HepG2 (cell line): ENCODE measurements around the gene NAGS. TPM values are rescaled to one million over a fixed set of nuclear protein-coding genes. Genes with fewer than 3 reads are reported as not detected.

ENCODE experiments used
- ATAC-seq: fragments of 200-7000 bp; cut with Tn5 transposase; 3 replicates; pipeline ENCODE4 v1.9.1; 2020; ENCODE audit warnings: mild to moderate bottlenecking, moderate library complexity
- BruUV-seq: library from RNA; stranded (reverse); fragments of 400-500 nt; replicated peaks from 2 replicates; lab custom pipeline; 2021; lab: Mats Ljungman, UMichigan
- CTCF ChIA-PET: fragments of 300-600 bp; formaldehyde crosslinking; extraction: SDS; loops from one replicate; lab custom pipeline; 2021; ENCODE audit warnings: low total read pairs, inconsistent platforms, low intra/inter-chr PET ratio; lab: Yijun Ruan, JAX
- POLR2A ChIA-PET: fragments of 350-600 bp; sonication (Branson Sonifier 250); formaldehyde crosslinking; loops from one replicate; lab custom pipeline; 2020; ENCODE audit warnings: antibody characterized with exemption, inconsistent platforms; lab: Yijun Ruan, JAX
- DNase-seq: peaks from one replicate; pipeline ENCODE4 v3.0.0-alpha.2; 2015; ENCODE audit warnings: low spot score
- FAIRE-seq: peaks from 3 replicates; lab custom pipeline; 2011; peaks lifted over from hg19 to GRCh38; lab: Jason Lieb, UNC
- H2AFZ ChIP-seq: one replicate; pipeline ENCODE4 v1.6.1; 2011; ENCODE audit warnings: low read length, inconsistent platforms
- H3K27ac ChIP-seq: fragments of 300-600 bp; 3 replicates; pipeline ENCODE4 v1.8.0; 2011; ENCODE audit warnings: mixed run types, mild to moderate bottlenecking, mixed read lengths, low read length, inconsistent platforms; ENCODE audit not compliant: insufficient read depth; ENCODE audit errors: extremely low read length
- H3K27me3 ChIP-seq, 2 experiments: fragments of 200-600 bp in 1 of 2; 2 replicates in 1 of 2; 3 replicates in 1 of 2; pipeline versions ENCODE4 v1.6.0 to v1.8.0; 2011; ENCODE audit warnings: low read length in 2 of 2, mild to moderate bottlenecking in 2 of 2, moderate library complexity in 2 of 2, inconsistent platforms in 1 of 2; ENCODE audit not compliant: insufficient read depth in 2 of 2, control insufficient read depth in 1 of 2
- H3K36me3 ChIP-seq, 2 experiments: fragments of 200-600 bp in 1 of 2; replicated peaks in 1 of 2; 2 replicates in 1 of 2; 3 replicates in 1 of 2; pipeline versions ENCODE4 v1.5.1 to v1.8.0; 2011; ENCODE audit warnings: low read length in 2 of 2, inconsistent platforms in 1 of 2; ENCODE audit not compliant: insufficient read depth in 2 of 2, control insufficient read depth in 1 of 2
- H3K4me1 ChIP-seq: 2 replicates; pipeline ENCODE4 v1.5.1; 2012; ENCODE audit warnings: low read length, inconsistent platforms; ENCODE audit not compliant: insufficient read depth
- H3K4me2 ChIP-seq: 2 replicates; pipeline ENCODE4 v1.6.0; 2011; ENCODE audit warnings: low read depth, low read length, inconsistent platforms
- H3K4me3 ChIP-seq, 3 experiments: fragments of 200-600 bp in 1 of 3; sonication (generic), shearing (Covaris generic) in 1 of 3; replicated peaks in 1 of 3; 2 replicates each; pipeline ENCODE4 v1.5.1; 2011 to 2016; ENCODE audit warnings: low read length in 3 of 3, inconsistent platforms in 2 of 3, low read depth in 2 of 3, mild to moderate bottlenecking in 2 of 3, control low read depth in 1 of 3, mixed read lengths in 1 of 3; ENCODE audit not compliant: insufficient read depth in 1 of 3
- H3K79me2 ChIP-seq: one replicate; pipeline ENCODE4 v1.6.1; 2011; ENCODE audit warnings: low read length, inconsistent platforms; ENCODE audit not compliant: insufficient read depth
- H3K9ac ChIP-seq: 2 replicates; pipeline ENCODE4 v1.6.0; 2011; ENCODE audit warnings: mild to moderate bottlenecking, low read depth, low read length, inconsistent platforms; ENCODE audit not compliant: insufficient read depth
- H3K9me3 ChIP-seq: 2 replicates; pipeline ENCODE4 v1.5.1; 2012; ENCODE audit warnings: mild to moderate bottlenecking, low read length
- H4K20me1 ChIP-seq: 2 replicates; pipeline ENCODE4 v1.6.0; 2011; ENCODE audit warnings: inconsistent platforms, mild to moderate bottlenecking, low read length, moderate library complexity; ENCODE audit not compliant: insufficient read depth
- AGO1 ChIP-seq: fragments of 200-400 bp; formaldehyde crosslinking; IDR thresholded peaks from 2 replicates; pipeline ENCODE4 v1.6.1; 2017; ENCODE audit warnings: mild to moderate bottlenecking, low read depth, low read length, moderate library complexity; ENCODE audit not compliant: poor library complexity, severe bottlenecking
- NCOR1 ChIP-seq: fragments of 200-600 bp; sonication (generic); IDR thresholded peaks from 2 replicates; pipeline ENCODE4 v1.7.0; 2017; ENCODE audit warnings: antibody characterized with exemption, low read length, borderline replicate concordance
- NFIC ChIP-seq: IDR thresholded peaks from 2 replicates; pipeline ENCODE4 v1.6.1; 2012; ENCODE audit warnings: mild to moderate bottlenecking, low read length, inconsistent platforms
- TCF7L2 ChIP-seq: IDR thresholded peaks from 2 replicates; pipeline ENCODE4 v1.6.1; 2011; ENCODE audit warnings: mild to moderate bottlenecking, low read depth, low read length, moderate library complexity
- TEAD3 ChIP-seq: optimal IDR thresholded peaks from 2 replicates; pipeline ENCODE3; 2016; ENCODE audit warnings: borderline replicate concordance
- ZBTB1 ChIP-seq: sonication (generic); formaldehyde crosslinking; IDR thresholded peaks from 2 replicates; pipeline ENCODE4 v1.4.0; 2020; ENCODE audit warnings: missing genetic modification reagents, borderline replicate concordance
- ZBTB20 ChIP-seq: sonication (generic); formaldehyde crosslinking; IDR thresholded peaks from 2 replicates; pipeline ENCODE4 v1.8.1; 2023; ENCODE audit warnings: missing genetic modification reagents, low read depth, mild to moderate bottlenecking, borderline replicate concordance
- ZNF232 ChIP-seq: sonication (generic); formaldehyde crosslinking; IDR thresholded peaks from 2 replicates; pipeline ENCODE4 v1.4.0; 2020; ENCODE audit warnings: missing genetic modification reagents, borderline replicate concordance
- ZNF263 ChIP-seq: sonication (generic); formaldehyde crosslinking; IDR thresholded peaks from 2 replicates; pipeline ENCODE4 v1.4.0; 2020; ENCODE audit warnings: missing genetic modification reagents
- ZNF646 ChIP-seq: sonication (generic); formaldehyde crosslinking; IDR thresholded peaks from 2 replicates; pipeline ENCODE4 v1.9.0; 2021; ENCODE audit warnings: mild to moderate bottlenecking, missing genetic modification reagents
- ZNF724P ChIP-seq: sonication (generic); formaldehyde crosslinking; IDR thresholded peaks from 2 replicates; pipeline ENCODE4 v1.8.0; 2022; ENCODE audit warnings: missing genetic modification reagents, borderline replicate concordance
- ZSCAN20 ChIP-seq: sonication (generic); formaldehyde crosslinking; IDR thresholded peaks from 2 replicates; pipeline ENCODE4 v1.4.0; 2020; ENCODE audit warnings: missing genetic modification reagents, mild to moderate bottlenecking, borderline replicate concordance
- WGBS: methylation state at CpG from one replicate; pipeline ENCODE4 v1.1.6; 2017; ENCODE audit warnings: low lambda C conversion rate; 5-methylcytosine and 5-hydroxymethylcytosine counted together
- in situ Hi-C: cut with HindIII; loops from 2 replicates; pipeline ENCODE4 v1.10.0; 2017; ENCODE audit warnings: low pct_unique_long_range_greater_than_20kb; ENCODE audit not compliant: extremely low pct_ligation_motif_present
- intact Hi-C: fragments of 100-400 bp; cut with micrococcal nuclease; formaldehyde crosslinking; loops from one replicate; pipeline ENCODE4 v1.10.0; 2022; ENCODE audit not compliant: unreplicated experiment
- polyA plus RNA-seq, 8 experiments: library from polyadenylated mRNA; depleted of rRNA in 3 of 8; stranded (reverse) in 7 of 8; unstranded in 1 of 8; fragments of >200 nt; fragmentation: Illumina TruSeq in 4 of 8; extraction: Trizol in 4 of 8; gene quantifications; 2 replicates each; pipeline versions ENCODE4 v1.2.1 to v1.2.3, GENCODE V29; 2011 to 2016; ENCODE audit warnings: low read depth in 4 of 8, missing spikeins in 1 of 8, mixed read lengths in 1 of 8; ENCODE audit not compliant: insufficient read depth in 1 of 8
- total RNA-seq, 5 experiments: library from RNA; depleted of rRNA; stranded (reverse); fragments of >200 nt; fragmentation: Illumina TruSeq; extraction: Trizol; gene quantifications; 2 replicates each; pipeline ENCODE4 v1.2.3, GENCODE V29; 2016; ENCODE audit warnings: low read depth in 1 of 5
- TF ChIP-seq, protein P1 (sequence below): sonication (generic); formaldehyde crosslinking; IDR thresholded peaks from 2 replicates; pipeline ENCODE4 v1.4.0; 2020; ENCODE audit warnings: mild to moderate bottlenecking, missing genetic modification reagents

Gene NAGS
- total and polyA plus RNA-seq, 2 of the 13 experiments (the other 11 are each of a cell fraction or from before 2014, with no cell fraction given): 4.3 to 5.1 TPM

DNA sequence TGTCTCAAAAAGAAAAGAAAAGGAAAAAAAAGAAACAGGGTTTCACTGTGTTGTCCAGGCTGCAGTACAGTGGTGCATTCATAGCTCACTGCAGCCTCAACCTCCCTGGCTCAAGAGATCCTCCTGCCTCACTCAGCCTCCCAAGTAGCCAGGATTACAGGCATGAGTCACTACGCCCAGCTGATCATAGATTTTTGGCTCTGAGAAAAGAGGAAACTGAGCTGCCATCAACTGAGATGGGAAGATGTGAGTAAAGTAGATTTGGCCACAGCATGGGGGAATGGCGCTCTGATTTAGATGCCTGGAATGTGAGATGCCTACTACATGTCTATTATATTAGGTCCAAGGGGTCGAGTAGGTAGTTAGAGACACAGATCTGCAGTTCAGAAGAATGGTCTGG lies 5.9 kb upstream of the NAGS start:
- no peak overlapping the region for H2AFZ ChIP-seq
- no peak for DNase-seq
- in situ Hi-C loops (no loop called here), intact Hi-C loops (no loop called here)
- POLR2A ChIA-PET: interaction anchor here (1.5 kb wide), 1 partner anchor 61 kb away, joined by 3 read pairs; no protein-coding TSS in a partner anchor
- FAIRE-seq: no peak
- no peaks in the 10 kb centered on the region for H3K9me3 ChIP-seq
- H3K9ac ChIP-seq: no peak overlapping the region
- TF ChIP-seq NCOR1 (no peak), TEAD3 (CRISPR knock-in tag) (peak; percentile 11)
- peaks cover 1 to 20% of the 10 kb centered on the region in 2 experiments; a peak in 4 of 5 replicates for H3K27me3 ChIP-seq
- no peak for ATAC-seq
- H4K20me1 ChIP-seq: no peaks in the 10 kb centered on the region
- no TSS peak for BruUV-seq
- H3K4me2 ChIP-seq: no peak overlapping the region
- H3K36me3 ChIP-seq: no peaks in the 10 kb centered on the region
- H3K27ac ChIP-seq: no peak overlapping the region
- CTCF ChIA-PET: no interaction called here
- H3K4me1 ChIP-seq: peaks cover 67% of the 10 kb centered on the region
- H3K4me3 ChIP-seq: no peak overlapping the region
- no peaks in the 10 kb centered on the region for H3K79me2 ChIP-seq
- 47% methylated on average over 3 of the region's 3 CpGs for WGBS

DNA sequence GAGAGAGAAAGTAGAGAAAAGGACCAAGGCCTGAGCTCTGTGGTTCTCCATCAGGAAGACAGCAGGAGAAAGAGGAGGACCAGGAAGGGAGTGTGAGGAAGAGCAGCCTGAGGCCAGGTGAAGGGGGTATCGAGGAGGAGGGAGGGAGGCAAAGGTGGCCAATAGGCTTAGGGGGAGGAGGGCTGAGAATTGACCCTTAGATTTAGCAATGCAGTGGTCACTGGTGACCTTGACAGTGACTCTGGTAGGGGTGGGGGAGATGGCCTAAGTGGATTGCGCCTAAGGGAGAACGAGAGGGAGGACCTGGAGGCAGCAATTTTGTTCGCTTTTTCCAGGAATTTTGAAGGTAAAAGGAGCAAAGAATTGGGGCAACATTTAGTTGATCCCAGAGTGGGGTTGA lies 5.4 kb upstream of the NAGS start:
- Histone ChIP-seq H3K4me2 (no peak overlapping the region), H3K79me2 (no peaks in the 10 kb centered on the region), H3K27ac (no peak overlapping the region), H3K36me3 (no peaks in the 10 kb centered on the region), H4K20me1 (no peaks in the 10 kb centered on the region), H3K27me3 (peaks cover 1 to 19% of the 10 kb centered on the region in 2 experiments; a peak in 4 of 5 replicates), H3K9ac (no peak overlapping the region), H2AFZ (no peak overlapping the region), H3K9me3 (no peaks in the 10 kb centered on the region), H3K4me1 (peaks cover 71% of the 10 kb centered on the region), H3K4me3 (no peak overlapping the region)
- WGBS: 4% methylated on average over 4 of the region's 4 CpGs
- ChIA-PET CTCF (no interaction called here), POLR2A (interaction anchor here (1.5 kb wide), 1 partner anchor 61 kb away, joined by 3 read pairs; no protein-coding TSS in a partner anchor)
- ATAC-seq: no peak
- BruUV-seq: no TSS peak
- intact Hi-C loops: no loop called here
- DNase-seq: no peak
- in situ Hi-C loops: no loop called here
- FAIRE-seq: no peak
- no peak for TF ChIP-seq ZSCAN20 (CRISPR knock-in tag)
- TF ChIP-seq AGO1: no peak
- TF ChIP-seq ZNF724P: no peak
- no peak for TF ChIP-seq TCF7L2
- no peak for TF ChIP-seq NFIC
- TF ChIP-seq, protein P1, sequence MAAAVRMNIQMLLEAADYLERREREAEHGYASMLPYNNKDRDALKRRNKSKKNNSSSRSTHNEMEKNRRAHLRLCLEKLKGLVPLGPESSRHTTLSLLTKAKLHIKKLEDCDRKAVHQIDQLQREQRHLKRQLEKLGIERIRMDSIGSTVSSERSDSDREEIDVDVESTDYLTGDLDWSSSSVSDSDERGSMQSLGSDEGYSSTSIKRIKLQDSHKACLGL (CRISPR knock-in tag): no peak
- peak; percentile 78 for TF ChIP-seq ZNF263 (CRISPR knock-in tag)
- no peak for TF ChIP-seq ZBTB20
- TF ChIP-seq ZNF232 (CRISPR knock-in tag): no peak
- no peak for TF ChIP-seq ZBTB1
- no peak for TF ChIP-seq ZNF646
